H9 (cell line): ENCODE results near the gene TAGLN2. TPM values are rescaled to one million over a fixed set of nuclear protein-coding genes. Genes with fewer than 3 reads are reported as not detected.

Source experiments
- DNase-seq: peaks from one replicate; pipeline ENCODE4 v3.0.0-alpha.2; 2017
- H2AFZ ChIP-seq: one replicate; pipeline ENCODE4 v1.6.1; 2013; ENCODE audit warnings: mild to moderate bottlenecking, low read length, control low read depth, moderate library complexity
- H2AK5ac ChIP-seq: 2 replicates; pipeline ENCODE4 v1.6.1; 2013; ENCODE audit warnings: low read length, control low read depth, mixed read lengths; ENCODE audit not compliant: insufficient read length
- H2BK120ac ChIP-seq: one replicate; pipeline ENCODE4 v1.6.1; 2013; ENCODE audit warnings: low read depth, mild to moderate bottlenecking, low read length, control low read depth, inconsistent platforms; ENCODE audit not compliant: poor library complexity, severe bottlenecking
- H2BK12ac ChIP-seq: 2 replicates; pipeline ENCODE4 v1.6.1; 2013; ENCODE audit warnings: low read length, control low read depth, mixed read lengths, low read depth; ENCODE audit not compliant: insufficient read length
- H2BK15ac ChIP-seq: 2 replicates; pipeline ENCODE4 v1.6.1; 2013; ENCODE audit warnings: low read depth, low read length, control low read depth
- H2BK20ac ChIP-seq: one replicate; pipeline ENCODE4 v1.6.1; 2013; ENCODE audit warnings: low read depth, mild to moderate bottlenecking, low read length, control low read depth, inconsistent platforms; ENCODE audit not compliant: poor library complexity, severe bottlenecking
- H2BK5ac ChIP-seq: 2 replicates; pipeline ENCODE4 v1.6.1; 2013; ENCODE audit warnings: low read length, control low read depth, mixed read lengths; ENCODE audit not compliant: insufficient read length
- H3K14ac ChIP-seq: 2 replicates; pipeline ENCODE4 v1.6.1; 2013; ENCODE audit warnings: low read length, control low read depth; ENCODE audit not compliant: insufficient read depth
- H3K18ac ChIP-seq: 2 replicates; pipeline ENCODE4 v1.6.1; 2013; ENCODE audit warnings: low read depth, mild to moderate bottlenecking, mixed read lengths, low read length, control low read depth; ENCODE audit not compliant: insufficient read length
- H3K23ac ChIP-seq: 2 replicates; pipeline ENCODE4 v1.6.1; 2013; ENCODE audit warnings: low read length, control low read depth, mixed read lengths, low read depth; ENCODE audit not compliant: insufficient read length
- H3K23me2 ChIP-seq: 2 replicates; pipeline ENCODE4 v1.6.1; 2013; ENCODE audit warnings: low read depth, mild to moderate bottlenecking, mixed read lengths, low read length, control low read depth; ENCODE audit not compliant: insufficient read length, poor library complexity, severe bottlenecking
- H3K27ac ChIP-seq: 2 replicates; pipeline ENCODE4 v1.5.1; 2013; ENCODE audit warnings: low read length, control low read depth, mixed read lengths, low read depth; ENCODE audit not compliant: insufficient read length
- H3K27me3 ChIP-seq: 2 replicates; pipeline ENCODE4 v1.6.1; 2013; ENCODE audit warnings: low read length, control low read depth, inconsistent platforms; ENCODE audit not compliant: insufficient read depth
- H3K4ac ChIP-seq: 2 replicates; pipeline ENCODE4 v1.6.1; 2013; ENCODE audit warnings: low read depth, mild to moderate bottlenecking, control low read depth, inconsistent platforms, low read length, moderate library complexity
- H3K4me1 ChIP-seq: 2 replicates; pipeline ENCODE4 v1.6.1; 2013; ENCODE audit warnings: low read length, control low read depth, inconsistent platforms; ENCODE audit not compliant: insufficient read depth
- H3K4me2 ChIP-seq: 2 replicates; pipeline ENCODE4 v1.6.1; 2013; ENCODE audit warnings: low read length, control low read depth, mixed read lengths; ENCODE audit not compliant: insufficient read length, insufficient read depth
- H3K56ac ChIP-seq: 2 replicates; pipeline ENCODE4 v1.6.1; 2013; ENCODE audit warnings: low read depth, mild to moderate bottlenecking, mixed read lengths, low read length, control low read depth; ENCODE audit not compliant: insufficient read length
- H3K79me1 ChIP-seq: 2 replicates; pipeline ENCODE4 v1.6.1; 2013; ENCODE audit warnings: low read depth, mild to moderate bottlenecking, moderate library complexity, low read length, control low read depth, inconsistent platforms; ENCODE audit not compliant: insufficient read depth, poor library complexity, severe bottlenecking
- H3K79me2 ChIP-seq: 2 replicates; pipeline ENCODE4 v1.6.1; 2013; ENCODE audit warnings: low read length, control low read depth, inconsistent platforms; ENCODE audit not compliant: insufficient read depth
- H3K9ac ChIP-seq: 2 replicates; pipeline ENCODE4 v1.6.1; 2013; ENCODE audit warnings: low read length, control low read depth, mixed read lengths; ENCODE audit not compliant: insufficient read length; ENCODE audit errors: extremely low read depth
- H3K9me3 ChIP-seq: one replicate; pipeline ENCODE4 v1.6.1; 2013; ENCODE audit warnings: low read depth, low read length, inconsistent platforms; ENCODE audit not compliant: control insufficient read depth
- H3T11ph ChIP-seq: one replicate; pipeline ENCODE4 v1.6.1; 2013; ENCODE audit warnings: mild to moderate bottlenecking, low read length, control low read depth, inconsistent platforms
- H4K20me1 ChIP-seq: one replicate; pipeline ENCODE4 v1.6.1; 2013; ENCODE audit not compliant: control insufficient read depth, insufficient read length, insufficient read depth
- H4K5ac ChIP-seq: 2 replicates; pipeline ENCODE4 v1.6.1; 2013; ENCODE audit warnings: low read depth, mild to moderate bottlenecking, mixed read lengths, low read length, control low read depth; ENCODE audit not compliant: insufficient read length
- H4K8ac ChIP-seq: replicated peaks from 2 replicates; pipeline ENCODE4 v1.6.1; 2013; ENCODE audit warnings: low read length, control low read depth, mixed read lengths, low read depth; ENCODE audit not compliant: insufficient read length
- H4K91ac ChIP-seq: 2 replicates; pipeline ENCODE4 v1.6.1; 2013; ENCODE audit warnings: low read depth, mild to moderate bottlenecking, moderate library complexity, mixed read lengths, low read length, control low read depth; ENCODE audit not compliant: insufficient read length
- H3K27ac Mint-ChIP-seq, 3 experiments: 2 replicates in 2 of 3; 3 replicates in 1 of 3; pipeline ENCODE4 v1.8.0; 2020 to 2021; ENCODE audit warnings: mixed read lengths in 3 of 3, mild to moderate bottlenecking in 1 of 3, moderate library complexity in 1 of 3
- H3K27me3 Mint-ChIP-seq: 2 replicates; pipeline ENCODE4 v1.8.0; 2021; ENCODE audit warnings: low read depth, mild to moderate bottlenecking, moderate library complexity, mixed read lengths
- H3K36me3 Mint-ChIP-seq, 3 experiments: 2 replicates in 2 of 3; 3 replicates in 1 of 3; pipeline ENCODE4 v1.8.0; 2020 to 2021; ENCODE audit warnings: low read depth in 3 of 3, mixed read lengths in 3 of 3; ENCODE audit not compliant: insufficient read depth in 1 of 3
- H3K4me1 Mint-ChIP-seq, 2 experiments: 2 replicates each; pipeline ENCODE4 v1.8.0; 2020; ENCODE audit warnings: mixed read lengths in 2 of 2
- H3K4me3 Mint-ChIP-seq, 2 experiments: 2 replicates in 1 of 2; 3 replicates in 1 of 2; pipeline ENCODE4 v1.8.0; 2020 to 2021; ENCODE audit warnings: mild to moderate bottlenecking in 2 of 2, mixed read lengths in 2 of 2, moderate library complexity in 1 of 2
- H3K9me3 Mint-ChIP-seq, 2 experiments: 2 replicates in 1 of 2; 3 replicates in 1 of 2; pipeline ENCODE4 v1.8.0; 2020; ENCODE audit warnings: mild to moderate bottlenecking in 2 of 2, mixed read lengths in 2 of 2, moderate library complexity in 1 of 2
- CTCF ChIP-seq: fragments of 200-600 bp; sonication (generic); conservative IDR thresholded peaks from 3 replicates; pipeline ENCODE4 v1.8.0; 2021; ENCODE audit warnings: antibody characterized with exemption, mild to moderate bottlenecking
- WGBS: extraction: QIAGEN DNeasy Blood & Tissue Kit; methylation state at CpG from one replicate; pipeline ENCODE4 v1.1.7; 2013; ENCODE audit warnings: missing lambda C conversion rate, low lambda C conversion rate, mixed read lengths; ENCODE audit not compliant: insufficient read length; ENCODE audit errors: extremely low coverage; 5-methylcytosine and 5-hydroxymethylcytosine counted together
- total RNA-seq: library from RNA; stranded (reverse); gene quantifications from 2 replicates; pipeline ENCODE4 v1.2.1, GENCODE V29; 2021

The TAGLN2 gene
- total RNA-seq, 1 experiment from 2014 or later, result 76.7 TPM

GRCh38 chr1:159974350-159974965 lies 49.2 kb upstream of the TAGLN2 start:
- Histone ChIP-seq H2BK5ac (no peak overlapping the region), H3K4ac (no peak overlapping the region), H3K18ac (no peak overlapping the region), H3K23me2 (no peaks in the 10 kb centered on the region), H2BK20ac (no peak overlapping the region), H3K27me3 (no peaks in the 10 kb centered on the region), H3K4me1 (no peaks in the 10 kb centered on the region), H3K14ac (no peak overlapping the region), H2AFZ (no peak overlapping the region), H2BK12ac (no peak overlapping the region), H3K79me1 (no peaks in the 10 kb centered on the region), H3T11ph (no peak overlapping the region), H4K8ac (no peak overlapping the region), H4K91ac (no peak overlapping the region), H3K9me3 (no peaks in the 10 kb centered on the region), H2BK15ac (no peak overlapping the region), H4K5ac (no peak overlapping the region), H3K56ac (no peak overlapping the region), H4K20me1 (no peaks in the 10 kb centered on the region), H3K27ac (no peak overlapping the region), H2BK120ac (no peak overlapping the region), H3K23ac (no peak overlapping the region), H3K79me2 (no peaks in the 10 kb centered on the region), H2AK5ac (no peak overlapping the region), H3K9ac (no peak overlapping the region), H3K4me2 (no peak overlapping the region)
- DNase-seq, result no peak
- Mint-ChIP-seq H3K27me3 (peaks cover 16% of the 10 kb centered on the region), H3K4me3 (no peak overlapping the region), H3K36me3 (no peaks in the 10 kb centered on the region), H3K9me3 (no peaks in the 10 kb centered on the region), H3K27ac (no peak overlapping the region), H3K4me1 (peaks cover 0 to 7% of the 10 kb centered on the region in 2 experiments; a peak in 1 of 4 replicates)
- no CpG with 5 or more reads among the region's 7 CpGs for WGBS
- no peak for TF ChIP-seq CTCF
